Lung (tissue), 12 donors: ENCODE results near the gene IL36B. TPM values are rescaled to one million over a fixed set of nuclear protein-coding genes. Genes with fewer than 3 reads are reported as not detected.

Experiments used
- ATAC-seq: fragments of 200-7000 bp; cut with Tn5 transposase; one replicate; pipeline ENCODE4 v1.9.1; 2020; ENCODE audit warnings: moderate number of reproducible peaks; ENCODE audit not compliant: insufficient read depth, low FRiP score
- DNase-seq, 3 donors: peaks; one replicate each; pipeline ENCODE4 v3.0.0-alpha.2; 2013 to 2017
- H3K27ac ChIP-seq, 2 donors: one replicate each; pipeline ENCODE4 v1.5.1; 2013; ENCODE audit warnings: mild to moderate bottlenecking in 2 of 2, moderate library complexity in 2 of 2, control low read depth in 1 of 2, inconsistent platforms in 1 of 2, low read depth in 1 of 2, low read length in 1 of 2
- H3K27me3 ChIP-seq, 3 donors: one replicate each; pipeline ENCODE4 v1.5.1; 2013; ENCODE audit warnings: low read length in 2 of 3; ENCODE audit not compliant: control insufficient read depth in 3 of 3, insufficient read depth in 3 of 3
- H3K36me3 ChIP-seq, 4 donors: one replicate each; pipeline ENCODE4 v1.5.1; 2013; ENCODE audit warnings: low read length in 4 of 4, mild to moderate bottlenecking in 1 of 4, moderate library complexity in 1 of 4; ENCODE audit not compliant: control insufficient read depth in 4 of 4, insufficient read depth in 4 of 4
- H3K4me1 ChIP-seq, 5 donors: one replicate each; pipeline ENCODE4 v1.5.1; 2013; ENCODE audit warnings: low read length in 5 of 5, mild to moderate bottlenecking in 2 of 5, moderate library complexity in 1 of 5; ENCODE audit not compliant: control insufficient read depth in 5 of 5, insufficient read depth in 5 of 5
- H3K4me3 ChIP-seq: one replicate; pipeline ENCODE4 v1.5.1; 2013; ENCODE audit warnings: mild to moderate bottlenecking, control low read depth, moderate library complexity
- H3K9ac ChIP-seq, 2 donors: one replicate each; pipeline ENCODE4 v1.5.1; 2013; ENCODE audit warnings: low read length in 2 of 2, control low read depth in 1 of 2; ENCODE audit not compliant: insufficient read depth in 1 of 2
- H3K9me3 ChIP-seq, 4 donors: one replicate each; pipeline ENCODE4 v1.5.1; 2013; ENCODE audit warnings: low read length in 3 of 4, mild to moderate bottlenecking in 1 of 4, moderate library complexity in 1 of 4; ENCODE audit not compliant: control insufficient read depth in 4 of 4, insufficient read depth in 3 of 4
- CTCF ChIP-seq: IDR thresholded peaks from 2 replicates; pipeline ENCODE4 v1.5.1; 2012; ENCODE audit warnings: mild to moderate bottlenecking; ENCODE audit errors: control extremely low read depth, extremely low read depth
- WGBS, 2 donors: extraction: QIAGEN DNeasy Blood & Tissue Kit; methylation state at CpG; one replicate each; pipeline ENCODE4 v1.1.7; 2013; 5-methylcytosine and 5-hydroxymethylcytosine counted together
- polyA plus RNA-seq, 2 donors: library from polyadenylated mRNA; stranded (reverse); fragments of 200-250 nt; gene quantifications; one replicate each; pipeline ENCODE4 v1.2.1, GENCODE V29; 2013
- total RNA-seq, 2 donors: library from RNA; depleted of rRNA in 1 of 2; stranded (reverse); fragments of >200 nt in 1 of 2; gene quantifications; one replicate each; pipeline ENCODE4 v1.2.1, GENCODE V29; 2014 to 2021
- donor health status: control.
- donor health status: control.
- donor health status: Bipolar disorder and iron deficiency.
- donor health status: healthy.
- donor health status: DM: yes; HTN: yes; CAD: no.

IL36B gene
- total and polyA plus RNA-seq, 4 donors, result 0.05 TPM; not detected in 3

- Histone ChIP-seq H3K9ac (no peak overlapping the region), H3K4me1 (no peaks in the 10 kb centered on the region), H3K27me3 (no peaks in the 10 kb centered on the region), H3K36me3 (no peaks in the 10 kb centered on the region), H3K4me3 (no peak overlapping the region), H3K27ac (no peak overlapping the region), H3K9me3 (no peaks in the 10 kb centered on the region)
- WGBS, 2 donors, result 72 to 82% methylated on average over 1 of the region's 1 CpG
- ATAC-seq (no peak), DNase-seq (no peak)
- TF ChIP-seq CTCF, result no peak
These were observed 43.0 kb downstream of the IL36B start for GRCh38 chr2:113009622-113010021.

GRCh38 chr2:113007250-113007649 is 45.4 kb downstream of the IL36B start:
- ATAC-seq (no peak), DNase-seq (no peak)
- no peak overlapping the region for H3K27ac ChIP-seq
- no peak overlapping the region for H3K9ac ChIP-seq
- 69 to 80% methylated on average over 1 of the region's 1 CpG for WGBS, 2 donors
- TF ChIP-seq CTCF, result no peak
- H3K36me3 ChIP-seq, result no peaks in the 10 kb centered on the region
- no peaks in the 10 kb centered on the region for H3K27me3 ChIP-seq
- H3K4me3 ChIP-seq, result no peak overlapping the region
- no peaks in the 10 kb centered on the region for H3K4me1 ChIP-seq
- H3K9me3 ChIP-seq, result peaks cover 0 to 3% (median 0%) of the 10 kb centered on the region in 4 donors

- WGBS, 2 donors, result 84 to 85% methylated on average over 3 of the region's 3 CpGs
These were observed 47.6 kb downstream of the IL36B start, which contains the start of gene IL36A for GRCh38 chr2:113005030-113005509. TSS of gene IL36A (plus strand) at chr2:113005459. CDS start at chr2:113005872, 413 bp downstream.

More at GRCh38 chr2:113005030-113005509, 47.6 kb downstream of the IL36B start, which contains the start of gene IL36A:
- peaks cover 0 to 8% (median 2%) of the 10 kb centered on the region in 4 donors for H3K9me3 ChIP-seq
- no peak within 1 kb of the TSS for H3K9ac ChIP-seq
- ATAC-seq, result no peak
- H3K36me3 ChIP-seq, result no peaks in the 10 kb centered on the region
- H3K4me3 ChIP-seq, result no peak within 1 kb of the TSS
- H3K27me3 ChIP-seq, result no peaks in the 10 kb centered on the region
- H3K27ac ChIP-seq, result no peak within 1 kb of the TSS
- DNase-seq, result no peak
- TF ChIP-seq CTCF, result no peak
- no peaks in the 10 kb centered on the region for H3K4me1 ChIP-seq
